ENCODE measurements around the gene ITGB1BP2. TPM values are rescaled to one million over a fixed set of nuclear protein-coding genes. Genes with fewer than 3 reads are reported as not detected.

Gene ITGB1BP2
- total RNA-seq (10 to 100 TPM in 1 of 2 donors, 1 to 10 TPM in 1; 6.1 to 12.4 TPM), polyA plus RNA-seq (ENCODE audit: insufficient read depth, low read depth, low replicate concordance) (2.0 TPM)
- long read RNA-seq, donor 1, partial matches to known transcripts = 0 of 1 reads
- long read RNA-seq, donor 1, other reads (novel, unspliced or antisense) = 0 of 1 reads
- long read RNA-seq, donor 2 = 0 reads

- no peaks in the 10 kb centered on the region for H3K36me3 ChIP-seq (ENCODE audit: low read depth, missing control alignments)
- intact Hi-C loops (cut with DNase I; ENCODE audit: low total_unique reads) = no loop called here
- peak; percentile 39 for DNase-seq
- no peak for TF ChIP-seq CTCF (IDR thresholded peaks at IDR 0.05)
- no peak for TF ChIP-seq POLR2A (IDR thresholded peaks at IDR 0.05)
- peaks cover 5% of the 10 kb centered on the region for H3K4me1 ChIP-seq
- no peaks in the 10 kb centered on the region for H3K27me3 ChIP-seq
- H3K9me3 ChIP-seq = no peaks in the 10 kb centered on the region
- 57 to 74% methylated on average over 9 to 10 of the region's 10 CpGs for WGBS, 2 donors
- peak within 1 kb of the TSS; percentile 7 to 10 for H3K4me3 ChIP-seq
- H3K27ac ChIP-seq = peak within 1 kb of the TSS in 1 of 2 donors; percentile 75
Observed at GRCh38 chrX:71301195-71301924, at the start of gene ITGB1BP2. Gene ITGB1BP2, plus strand, starts transcription at chrX:71301750. Its CDS starts 57 bp downstream, at chrX:71301807.

- intact Hi-C loops (cut with DNase I; ENCODE audit: low total_unique reads) = loop anchor here (10.0 kb wide), 1 partner anchor 67 kb away; no protein-coding TSS in a partner anchor
- WGBS, 2 donors = 30 to 60% methylated on average over 1 to 2 of the region's 2 CpGs
- Histone ChIP-seq H3K4me3 (peak overlapping the region in 1 of 2 donors; percentile 65), H3K27ac (no peak overlapping the region), H3K9me3 (no peaks in the 10 kb centered on the region), H3K27me3 (no peaks in the 10 kb centered on the region), H3K4me1 (peaks cover 10% of the 10 kb centered on the region), H3K36me3 (ENCODE audit: low read depth, missing control alignments) (no peaks in the 10 kb centered on the region)
- no peak for TF ChIP-seq CTCF (IDR thresholded peaks at IDR 0.05)
- TF ChIP-seq POLR2A (IDR thresholded peaks at IDR 0.05) = no peak
- DNase-seq = no peak
Observed at GRCh38 chrX:71252221-71252620, 49.3 kb upstream of the ITGB1BP2 start.

- DNase-seq = peak; percentile 44
- no peaks in the 10 kb centered on the region for H3K36me3 ChIP-seq (ENCODE audit: low read depth, missing control alignments)
- no peaks in the 10 kb centered on the region for H3K27me3 ChIP-seq
- peak overlapping the region; percentile 45 to 84 for H3K27ac ChIP-seq
- TF ChIP-seq CTCF (IDR thresholded peaks at IDR 0.05) (peak in 2 of 3 experiments; percentile 14 to 36), POLR2A (IDR thresholded peaks at IDR 0.05) (no peak)
- H3K4me1 ChIP-seq = peaks cover 10% of the 10 kb centered on the region
- H3K4me3 ChIP-seq = peak overlapping the region; percentile 61 to 65
- H3K9me3 ChIP-seq = no peaks in the 10 kb centered on the region
- intact Hi-C loops (cut with DNase I; ENCODE audit: low total_unique reads) = loop anchor here (10.0 kb wide), 1 partner anchor 69 kb away; no protein-coding TSS in a partner anchor
- 2% methylated on average over 10 of the region's 35 CpGs; no CpG with 5 or more reads in 1 of the 2 donors for WGBS, 2 donors
Observed at GRCh38 chrX:71253253-71254091, 48.1 kb upstream of the ITGB1BP2 start.

GRCh38 chrX:71254092-71254963 is 47.2 kb upstream of the ITGB1BP2 start, which contains the start of gene ZMYM3:
Gene ZMYM3, minus strand, starts transcription at chrX:71254140. Its CDS starts 885 bp downstream, at chrX:71253255.
- peak; percentile 89 for DNase-seq
- H3K4me3 ChIP-seq = peak within 1 kb of the TSS; percentile 61 to 65
- peaks cover 10% of the 10 kb centered on the region for H3K4me1 ChIP-seq
- H3K36me3 ChIP-seq (ENCODE audit: low read depth, missing control alignments) = no peaks in the 10 kb centered on the region
- no peaks in the 10 kb centered on the region for H3K9me3 ChIP-seq
- no peak for TF ChIP-seq CTCF (IDR thresholded peaks at IDR 0.05)
- TF ChIP-seq POLR2A (IDR thresholded peaks at IDR 0.05) = no peak
- WGBS, 2 donors = 0 to 1% methylated on average over 7 to 24 of the region's 54 CpGs
- peak within 1 kb of the TSS; percentile 84 to 87 for H3K27ac ChIP-seq
- H3K27me3 ChIP-seq = no peaks in the 10 kb centered on the region
- intact Hi-C loops (cut with DNase I; ENCODE audit: low total_unique reads) = loop anchor here (10.0 kb wide), 1 partner anchor 70 kb away; no protein-coding TSS in a partner anchor

All from testis (tissue), 5 donors.